K562 (cell line): ENCODE results near the gene ALOX12. TPM values are rescaled to one million over a fixed set of nuclear protein-coding genes. Genes with fewer than 3 reads are reported as not detected.
A peak's percentile ranks its signal among the peaks of the same experiment; 100 is the strongest.

Source experiments
- ESRRB ChIP-seq: fragments of 250-450 bp; sonication (Bioruptor Pico); IDR thresholded peaks from 2 replicates; pipeline ENCODE4 v1.5.0; 2020; ENCODE audit warnings: mild to moderate bottlenecking, moderate library complexity, borderline replicate concordance
- GTF2A2 ChIP-seq: IDR thresholded peaks from 2 replicates; pipeline ENCODE4 v1.6.1; 2016; ENCODE audit warnings: mild to moderate bottlenecking, missing genetic modification characterization, missing compliant biosample characterization
- GTF2F1 ChIP-seq: IDR thresholded peaks from 2 replicates; pipeline ENCODE4 v1.6.1; 2011; ENCODE audit warnings: low read depth, low read length, improper control_type of control experiment
- POLR2A ChIP-seq: fragments of 450-650 bp; conservative IDR thresholded peaks from 2 replicates; pipeline ENCODE4 v1.6.1; 2016
- POLR2AphosphoS2 ChIP-seq: IDR thresholded peaks from 2 replicates; pipeline ENCODE4 v1.6.1; 2012; ENCODE audit warnings: low read length, improper control_type of control experiment
- RFX1 ChIP-seq: fragments of 450-650 bp; IDR thresholded peaks from 2 replicates; pipeline ENCODE4 v1.6.1; 2016; ENCODE audit warnings: mild to moderate bottlenecking, moderate library complexity
- SOX6 ChIP-seq: fragments of 450-650 bp; IDR thresholded peaks from 2 replicates; pipeline ENCODE4 v1.6.1; 2014; ENCODE audit warnings: mild to moderate bottlenecking
- THRAP3 ChIP-seq: fragments of 450-650 bp; IDR thresholded peaks from 2 replicates; pipeline ENCODE4 v1.6.1; 2016; ENCODE audit warnings: mild to moderate bottlenecking, inconsistent platforms, borderline replicate concordance
- ZBTB17 ChIP-seq: fragments of 450-650 bp; formaldehyde crosslinking; IDR thresholded peaks from 2 replicates; pipeline ENCODE4 v1.4.0; 2020; ENCODE audit warnings: mild to moderate bottlenecking
- polyA plus RNA-seq, 8 experiments: library from polyadenylated mRNA; depleted of rRNA in 4 of 8; stranded (reverse) in 5 of 8; unstranded in 3 of 8; fragments of >200 nt; fragmentation: Nextera tagmentation in 2 of 8; fragmentation: Illumina TruSeq in 1 of 8; extraction: Ambion mirVana in 2 of 8; extraction: Trizol in 1 of 8; gene quantifications; 2 replicates each; pipeline versions ENCODE4 v1.2.1 to v1.2.3, GENCODE V29; 2011 to 2014; ENCODE audit warnings: inconsistent platforms in 1 of 8, missing spikeins in 1 of 8
- total RNA-seq, 7 experiments: library from RNA; depleted of rRNA in 6 of 7; stranded (reverse); fragments of >200 nt in 6 of 7; fragmentation: Illumina TruSeq in 2 of 7; extraction: Trizol in 2 of 7; gene quantifications; 2 replicates each; pipeline versions ENCODE4 v1.2.1 to v1.2.3, GENCODE V29; 2011 to 2021; ENCODE audit warnings: low replicate concordance in 1 of 7
- TF ChIP-seq, protein P1 (sequence below), 2 experiments: fragments of 450-650 bp; formaldehyde crosslinking in 1 of 2; IDR thresholded peaks; 2 replicates each; pipeline versions ENCODE4 v1.4.0 to v1.6.1; 2014 to 2020; ENCODE audit warnings: mild to moderate bottlenecking in 2 of 2, borderline replicate concordance in 1 of 2, low read depth in 1 of 2
- TF ChIP-seq, protein P2 (sequence below): sonication (generic); formaldehyde crosslinking; IDR thresholded peaks from 2 replicates; pipeline ENCODE4 v1.8.1; 2022; ENCODE audit warnings: missing genetic modification reagents
- TF ChIP-seq, protein P3 (sequence below): sonication (generic); formaldehyde crosslinking; IDR thresholded peaks from 2 replicates; pipeline ENCODE4 v1.8.0; 2022; ENCODE audit warnings: mild to moderate bottlenecking, missing genetic modification reagents

ALOX12 gene
- total and polyA plus RNA-seq, 9 of the 15 experiments (the other 6 are each of a cell fraction or from before 2014, with no cell fraction given), result 0.09 to 1.1 (median 0.47) TPM; not detected in 1

DNA sequence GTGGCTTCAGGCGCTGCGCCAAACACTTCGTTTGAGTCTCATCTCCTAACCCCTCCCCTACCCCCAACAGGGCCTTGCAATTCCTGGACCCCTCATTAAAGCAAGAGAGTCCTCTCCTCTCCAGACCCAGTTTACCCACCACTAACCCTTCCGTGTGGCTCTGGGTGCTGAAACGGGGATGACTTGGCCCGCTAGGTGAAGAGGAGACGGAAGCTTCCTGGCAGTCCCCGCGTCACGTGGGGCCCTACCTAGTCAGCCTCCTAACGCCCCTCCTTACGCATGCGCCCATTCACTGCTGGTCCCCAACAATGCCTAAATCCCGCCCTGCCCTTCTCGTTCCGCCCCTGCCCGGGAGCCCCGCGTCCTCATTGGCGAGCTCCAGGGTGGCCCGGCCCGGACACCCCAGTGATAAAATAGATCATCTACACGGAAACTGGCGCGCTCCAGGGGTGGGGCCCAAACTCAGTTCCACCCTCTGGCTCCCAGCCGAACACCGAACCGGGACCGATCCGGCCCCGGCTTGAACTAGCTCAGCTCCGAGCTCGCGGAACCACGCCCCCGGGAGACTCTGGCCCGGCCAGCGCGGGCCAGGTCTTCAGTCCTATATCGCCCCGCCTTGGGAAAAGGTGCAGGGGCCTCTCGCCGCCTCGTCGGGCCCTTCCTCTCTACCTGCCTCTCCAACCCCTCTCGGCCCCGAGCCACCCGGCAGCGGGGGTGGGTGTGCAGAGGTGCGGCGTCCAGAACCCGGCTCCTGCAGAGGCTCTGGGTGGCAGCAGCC, 39.9 kb downstream of the ALOX12 start, which contains the start of gene SLC16A13 (continued):
- TF ChIP-seq, protein P1, sequence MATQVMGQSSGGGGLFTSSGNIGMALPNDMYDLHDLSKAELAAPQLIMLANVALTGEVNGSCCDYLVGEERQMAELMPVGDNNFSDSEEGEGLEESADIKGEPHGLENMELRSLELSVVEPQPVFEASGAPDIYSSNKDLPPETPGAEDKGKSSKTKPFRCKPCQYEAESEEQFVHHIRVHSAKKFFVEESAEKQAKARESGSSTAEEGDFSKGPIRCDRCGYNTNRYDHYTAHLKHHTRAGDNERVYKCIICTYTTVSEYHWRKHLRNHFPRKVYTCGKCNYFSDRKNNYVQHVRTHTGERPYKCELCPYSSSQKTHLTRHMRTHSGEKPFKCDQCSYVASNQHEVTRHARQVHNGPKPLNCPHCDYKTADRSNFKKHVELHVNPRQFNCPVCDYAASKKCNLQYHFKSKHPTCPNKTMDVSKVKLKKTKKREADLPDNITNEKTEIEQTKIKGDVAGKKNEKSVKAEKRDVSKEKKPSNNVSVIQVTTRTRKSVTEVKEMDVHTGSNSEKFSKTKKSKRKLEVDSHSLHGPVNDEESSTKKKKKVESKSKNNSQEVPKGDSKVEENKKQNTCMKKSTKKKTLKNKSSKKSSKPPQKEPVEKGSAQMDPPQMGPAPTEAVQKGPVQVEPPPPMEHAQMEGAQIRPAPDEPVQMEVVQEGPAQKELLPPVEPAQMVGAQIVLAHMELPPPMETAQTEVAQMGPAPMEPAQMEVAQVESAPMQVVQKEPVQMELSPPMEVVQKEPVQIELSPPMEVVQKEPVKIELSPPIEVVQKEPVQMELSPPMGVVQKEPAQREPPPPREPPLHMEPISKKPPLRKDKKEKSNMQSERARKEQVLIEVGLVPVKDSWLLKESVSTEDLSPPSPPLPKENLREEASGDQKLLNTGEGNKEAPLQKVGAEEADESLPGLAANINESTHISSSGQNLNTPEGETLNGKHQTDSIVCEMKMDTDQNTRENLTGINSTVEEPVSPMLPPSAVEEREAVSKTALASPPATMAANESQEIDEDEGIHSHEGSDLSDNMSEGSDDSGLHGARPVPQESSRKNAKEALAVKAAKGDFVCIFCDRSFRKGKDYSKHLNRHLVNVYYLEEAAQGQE (IDR thresholded peaks at IDR 0.05; ENCODE audit: borderline replicate concordance), result peak; percentile 81
- TF ChIP-seq, protein P1 (CRISPR knock-in tag; IDR thresholded peaks at IDR 0.05; ENCODE audit: low read depth), result no peak
- TF ChIP-seq ZBTB17 (CRISPR knock-in tag), result peak; percentile 26; the same call in 1 of the 2 replicates
- 0 out of 2 replicates have a peak, but pooled peaks have one; percentile 35 for TF ChIP-seq GTF2F1
- TF ChIP-seq POLR2AphosphoS2, result peak; percentile 45; the same call in 1 of the 2 replicates
- no peak for TF ChIP-seq GTF2A2 (tag)
- 0 out of 2 replicates have a peak, but pooled peaks have one; percentile 9 for TF ChIP-seq SOX6
- no peak for TF ChIP-seq THRAP3
- TF ChIP-seq ESRRB, result no peak
- TF ChIP-seq RFX1, result no peak
- peak; percentile 94 for TF ChIP-seq POLR2A
- TF ChIP-seq, protein P2, sequence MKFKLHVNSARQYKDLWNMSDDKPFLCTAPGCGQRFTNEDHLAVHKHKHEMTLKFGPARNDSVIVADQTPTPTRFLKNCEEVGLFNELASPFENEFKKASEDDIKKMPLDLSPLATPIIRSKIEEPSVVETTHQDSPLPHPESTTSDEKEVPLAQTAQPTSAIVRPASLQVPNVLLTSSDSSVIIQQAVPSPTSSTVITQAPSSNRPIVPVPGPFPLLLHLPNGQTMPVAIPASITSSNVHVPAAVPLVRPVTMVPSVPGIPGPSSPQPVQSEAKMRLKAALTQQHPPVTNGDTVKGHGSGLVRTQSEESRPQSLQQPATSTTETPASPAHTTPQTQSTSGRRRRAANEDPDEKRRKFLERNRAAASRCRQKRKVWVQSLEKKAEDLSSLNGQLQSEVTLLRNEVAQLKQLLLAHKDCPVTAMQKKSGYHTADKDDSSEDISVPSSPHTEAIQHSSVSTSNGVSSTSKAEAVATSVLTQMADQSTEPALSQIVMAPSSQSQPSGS (CRISPR knock-in tag), result no peak
- TF ChIP-seq, protein P3, sequence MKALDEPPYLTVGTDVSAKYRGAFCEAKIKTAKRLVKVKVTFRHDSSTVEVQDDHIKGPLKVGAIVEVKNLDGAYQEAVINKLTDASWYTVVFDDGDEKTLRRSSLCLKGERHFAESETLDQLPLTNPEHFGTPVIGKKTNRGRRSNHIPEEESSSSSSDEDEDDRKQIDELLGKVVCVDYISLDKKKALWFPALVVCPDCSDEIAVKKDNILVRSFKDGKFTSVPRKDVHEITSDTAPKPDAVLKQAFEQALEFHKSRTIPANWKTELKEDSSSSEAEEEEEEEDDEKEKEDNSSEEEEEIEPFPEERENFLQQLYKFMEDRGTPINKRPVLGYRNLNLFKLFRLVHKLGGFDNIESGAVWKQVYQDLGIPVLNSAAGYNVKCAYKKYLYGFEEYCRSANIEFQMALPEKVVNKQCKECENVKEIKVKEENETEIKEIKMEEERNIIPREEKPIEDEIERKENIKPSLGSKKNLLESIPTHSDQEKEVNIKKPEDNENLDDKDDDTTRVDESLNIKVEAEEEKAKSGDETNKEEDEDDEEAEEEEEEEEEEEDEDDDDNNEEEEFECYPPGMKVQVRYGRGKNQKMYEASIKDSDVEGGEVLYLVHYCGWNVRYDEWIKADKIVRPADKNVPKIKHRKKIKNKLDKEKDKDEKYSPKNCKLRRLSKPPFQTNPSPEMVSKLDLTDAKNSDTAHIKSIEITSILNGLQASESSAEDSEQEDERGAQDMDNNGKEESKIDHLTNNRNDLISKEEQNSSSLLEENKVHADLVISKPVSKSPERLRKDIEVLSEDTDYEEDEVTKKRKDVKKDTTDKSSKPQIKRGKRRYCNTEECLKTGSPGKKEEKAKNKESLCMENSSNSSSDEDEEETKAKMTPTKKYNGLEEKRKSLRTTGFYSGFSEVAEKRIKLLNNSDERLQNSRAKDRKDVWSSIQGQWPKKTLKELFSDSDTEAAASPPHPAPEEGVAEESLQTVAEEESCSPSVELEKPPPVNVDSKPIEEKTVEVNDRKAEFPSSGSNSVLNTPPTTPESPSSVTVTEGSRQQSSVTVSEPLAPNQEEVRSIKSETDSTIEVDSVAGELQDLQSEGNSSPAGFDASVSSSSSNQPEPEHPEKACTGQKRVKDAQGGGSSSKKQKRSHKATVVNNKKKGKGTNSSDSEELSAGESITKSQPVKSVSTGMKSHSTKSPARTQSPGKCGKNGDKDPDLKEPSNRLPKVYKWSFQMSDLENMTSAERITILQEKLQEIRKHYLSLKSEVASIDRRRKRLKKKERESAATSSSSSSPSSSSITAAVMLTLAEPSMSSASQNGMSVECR (CRISPR knock-in tag), result 0 out of 2 replicates have a peak, but pooled peaks have one; percentile 34
